Activated naive CD8-positive, alpha-beta T cell (primary cell): ENCODE results near the gene HILPDA.
"Not testable (repeated sequence)": the region's sequence is repeated elsewhere in the genome, so short reads cannot be mapped to it uniquely, and the experiment has no call there.

ENCODE experiments used
- H3K27ac Mint-ChIP-seq: one replicate; pipeline ENCODE4 v1.8.0; 2021; ENCODE audit warnings: mixed read lengths
- H3K27me3 Mint-ChIP-seq: one replicate; pipeline ENCODE4 v1.8.0; 2021; ENCODE audit warnings: mixed read lengths
- H3K36me3 Mint-ChIP-seq: one replicate; pipeline ENCODE4 v1.8.0; 2021; ENCODE audit warnings: mixed read lengths
- H3K4me1 Mint-ChIP-seq: one replicate; pipeline ENCODE4 v1.8.0; 2021; ENCODE audit warnings: low read depth, mixed read lengths
- H3K4me3 Mint-ChIP-seq: one replicate; pipeline ENCODE4 v1.8.0; 2021; ENCODE audit warnings: mild to moderate bottlenecking, mixed read lengths
- H3K9me3 Mint-ChIP-seq: one replicate; pipeline ENCODE4 v1.8.0; 2021; ENCODE audit warnings: low read depth, mixed read lengths

HILPDA gene

DNA sequence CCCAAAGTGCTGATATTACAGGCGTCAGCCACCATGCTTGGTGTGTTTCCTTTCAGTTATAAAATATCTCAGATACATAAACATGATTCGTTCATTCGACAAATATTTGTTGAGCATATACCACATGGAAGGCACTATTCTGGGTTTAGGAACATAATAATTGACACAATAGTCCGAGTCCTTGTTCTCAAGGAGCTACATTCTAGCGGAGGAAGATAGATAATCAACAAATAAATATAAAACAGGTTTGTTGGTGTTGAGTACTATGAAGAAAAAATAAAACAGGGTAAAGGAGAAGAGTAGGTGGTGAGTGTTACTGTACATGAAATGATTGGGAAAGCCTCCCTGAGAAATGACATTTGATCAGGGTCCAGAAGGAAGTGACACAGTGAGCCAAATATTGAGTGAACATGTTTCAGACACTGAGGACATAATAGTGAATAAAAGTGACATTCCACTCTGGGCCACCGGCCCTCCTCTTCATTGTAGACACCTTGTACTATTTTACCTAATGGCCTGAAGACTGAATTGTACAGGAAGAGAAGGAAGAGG, 6.9 kb upstream of the HILPDA start:
- Mint-ChIP-seq H3K9me3 (no peaks in the 10 kb centered on the region), H3K27ac (no peak overlapping the region), H3K4me3 (no peak overlapping the region)

DNA sequence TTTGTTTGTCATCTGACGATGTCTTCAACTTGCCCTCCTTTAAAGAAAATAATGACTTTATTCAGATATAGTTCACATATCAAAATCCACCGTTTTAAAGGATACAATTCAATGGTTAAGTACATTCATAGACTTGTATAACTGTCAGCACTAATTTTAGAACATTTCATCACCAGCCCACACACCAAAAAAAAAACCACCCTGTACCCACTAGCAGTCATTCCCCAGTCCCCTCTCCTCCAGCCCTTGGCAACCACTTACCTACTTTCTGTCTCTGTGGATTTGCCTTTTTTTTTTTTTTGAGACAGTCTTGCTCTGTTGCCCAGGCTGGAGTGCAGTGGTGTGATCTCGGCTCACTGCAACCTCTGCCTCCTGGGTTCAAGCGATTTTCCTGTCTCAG, 5.3 kb upstream of the HILPDA start:
- no peaks in the 10 kb centered on the region for H3K9me3 Mint-ChIP-seq
- no peak overlapping the region for H3K4me3 Mint-ChIP-seq
- peaks cover 28% of the 10 kb centered on the region for H3K4me1 Mint-ChIP-seq

More for the DNA sequence above, 6.9 kb upstream of the HILPDA start:
- peaks cover 22% of the 10 kb centered on the region for H3K4me1 Mint-ChIP-seq
- no peaks in the 10 kb centered on the region for H3K27me3 Mint-ChIP-seq
- H3K36me3 Mint-ChIP-seq: no peaks in the 10 kb centered on the region

DNA sequence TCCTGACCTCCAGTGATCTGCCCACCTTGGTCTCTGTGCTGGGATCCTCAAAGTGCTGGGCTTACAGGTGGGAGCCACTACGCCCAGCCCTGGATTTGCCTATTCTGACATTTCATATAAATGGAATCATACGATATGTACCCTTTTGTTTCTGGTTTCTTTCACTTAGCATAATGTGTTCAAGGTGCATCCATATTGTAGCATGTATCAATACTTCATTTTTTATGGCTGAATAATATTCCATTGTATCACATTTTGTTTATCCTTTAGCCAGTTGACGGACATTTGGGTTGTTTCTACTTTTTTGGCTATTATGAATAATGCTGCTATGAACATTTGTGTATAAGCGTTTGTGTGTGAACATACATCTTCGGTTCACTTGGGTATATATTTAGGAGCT, 4.8 kb upstream of the HILPDA start:
- H3K4me1 Mint-ChIP-seq: peaks cover 29% of the 10 kb centered on the region
- no peak overlapping the region for H3K27ac Mint-ChIP-seq

More for the DNA sequence above, 5.3 kb upstream of the HILPDA start:
- no peaks in the 10 kb centered on the region for H3K27me3 Mint-ChIP-seq
- peak overlapping the region; percentile 43 for H3K27ac Mint-ChIP-seq
- H3K36me3 Mint-ChIP-seq: no peaks in the 10 kb centered on the region

DNA sequence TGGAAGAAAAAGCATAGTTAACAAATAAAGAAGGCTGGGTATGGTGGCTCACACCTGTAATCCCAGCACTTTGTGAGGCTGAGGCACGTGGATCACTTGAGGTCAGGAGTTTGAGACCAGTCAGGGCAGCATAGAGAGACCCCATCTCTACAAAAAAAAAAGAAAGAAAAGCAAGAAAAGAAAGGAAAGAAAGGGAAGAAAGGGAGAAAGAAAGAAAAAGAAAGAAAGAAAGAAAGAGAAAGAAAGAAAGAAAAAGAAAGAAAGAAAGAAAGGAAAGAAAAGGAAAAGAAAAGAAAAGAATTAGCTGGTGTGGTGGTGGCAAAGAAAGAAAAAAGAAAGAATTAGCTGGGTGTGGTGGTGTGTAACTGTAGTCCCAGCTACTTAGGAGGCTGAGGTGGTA, 3.1 kb upstream of the HILPDA start:
- Mint-ChIP-seq H3K27ac (peak overlapping the region; percentile 30), H3K4me1 (peaks cover 34% of the 10 kb centered on the region), H3K36me3 (peaks cover 3% of the 10 kb centered on the region), H3K4me3 (no peak overlapping the region), H3K27me3 (no peaks in the 10 kb centered on the region), H3K9me3 (no peaks in the 10 kb centered on the region)

More for the DNA sequence above, 4.8 kb upstream of the HILPDA start:
- Mint-ChIP-seq H3K36me3 (no peaks in the 10 kb centered on the region), H3K4me3 (no peak overlapping the region), H3K27me3 (no peaks in the 10 kb centered on the region), H3K9me3 (no peaks in the 10 kb centered on the region)

DNA sequence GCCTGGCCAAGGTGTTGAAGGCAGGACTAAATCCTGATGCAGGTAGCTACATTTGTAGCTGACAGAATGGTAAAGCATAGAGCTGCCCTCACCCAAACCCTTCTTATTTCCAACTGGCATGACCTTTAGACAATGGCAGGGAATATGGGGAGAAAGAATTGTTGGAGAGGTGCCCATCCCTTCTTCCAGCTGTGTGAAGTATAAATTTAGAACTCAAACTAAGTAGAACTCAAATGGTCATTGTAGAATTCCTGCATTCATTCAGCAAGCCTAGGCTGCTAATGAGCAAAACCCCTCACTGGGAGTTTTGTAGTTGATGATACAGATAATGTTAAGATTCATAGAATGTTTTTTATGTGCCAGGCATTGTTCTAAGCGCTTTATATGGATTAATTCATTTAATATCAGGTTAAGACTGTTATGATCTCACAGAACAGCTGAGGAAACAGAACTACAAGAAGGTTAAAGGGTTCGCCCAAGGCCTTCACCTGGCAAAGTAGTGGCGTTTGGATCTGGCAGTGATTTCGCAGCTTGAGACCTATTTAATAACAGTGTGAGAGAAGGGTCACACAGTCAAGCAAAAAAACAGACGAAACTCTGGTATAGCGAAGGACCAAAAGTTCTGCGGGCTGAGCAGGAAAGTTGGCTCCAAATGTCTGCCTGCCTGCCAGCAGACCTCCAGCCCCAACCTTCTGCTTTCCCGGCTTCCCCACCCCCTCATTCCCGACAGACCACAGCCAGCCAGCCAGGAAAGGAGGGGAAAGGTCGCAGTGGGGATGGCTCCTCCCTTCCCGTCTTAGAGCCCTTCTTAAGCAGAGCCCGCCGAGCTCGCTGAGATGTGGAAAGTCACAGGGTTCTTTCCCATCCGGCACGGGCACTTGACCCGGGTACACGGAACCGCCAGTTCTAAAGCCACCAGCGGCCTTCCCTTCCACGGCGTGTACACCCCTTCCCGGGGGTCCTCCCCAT, 1.6 kb upstream of the HILPDA start:
- no peaks in the 10 kb centered on the region for H3K9me3 Mint-ChIP-seq
- H3K27me3 Mint-ChIP-seq: no peaks in the 10 kb centered on the region
- peaks cover 8% of the 10 kb centered on the region for H3K36me3 Mint-ChIP-seq
- H3K4me3 Mint-ChIP-seq: peak overlapping the region; percentile 3
- peaks cover 43% of the 10 kb centered on the region for H3K4me1 Mint-ChIP-seq
- H3K27ac Mint-ChIP-seq: peak overlapping the region; percentile 16

DNA sequence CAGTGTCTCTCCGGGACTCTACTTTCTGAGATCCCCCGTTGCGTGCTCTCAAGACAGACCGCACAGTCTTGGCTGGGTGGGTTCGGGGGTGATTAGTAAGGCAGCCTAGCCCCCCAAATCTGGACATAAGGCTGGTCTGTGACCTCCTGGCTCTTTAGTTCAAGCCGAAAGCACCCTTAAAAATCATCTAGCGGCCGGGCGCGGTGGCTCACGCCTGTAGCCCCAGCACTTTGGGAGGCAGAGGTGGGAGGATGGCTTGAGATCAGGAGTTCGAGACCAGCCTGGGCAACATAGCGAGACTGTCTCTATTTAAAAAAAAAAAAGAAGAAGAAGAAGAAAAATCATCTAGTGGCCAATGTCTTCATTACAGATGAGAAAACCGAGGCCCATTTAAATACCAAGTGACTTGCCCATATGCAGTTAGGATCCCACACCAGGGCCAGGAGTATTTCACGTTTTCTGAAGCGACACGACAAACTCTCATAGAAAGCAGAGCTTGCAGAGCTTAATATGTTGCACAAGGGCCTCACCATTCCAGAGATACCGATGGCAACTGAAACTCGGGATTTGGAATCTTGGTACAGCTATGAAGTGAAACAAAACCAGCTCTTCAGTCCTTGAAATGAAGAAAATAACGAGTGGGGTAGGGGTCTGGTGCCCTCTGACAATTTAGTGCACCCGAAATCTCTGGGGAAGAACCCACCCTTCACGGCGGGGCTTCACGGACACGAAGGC, 703 bp upstream of the HILPDA start:
- H3K4me1 Mint-ChIP-seq: peaks cover 51% of the 10 kb centered on the region
- H3K4me3 Mint-ChIP-seq: peak overlapping the region; percentile 95

DNA sequence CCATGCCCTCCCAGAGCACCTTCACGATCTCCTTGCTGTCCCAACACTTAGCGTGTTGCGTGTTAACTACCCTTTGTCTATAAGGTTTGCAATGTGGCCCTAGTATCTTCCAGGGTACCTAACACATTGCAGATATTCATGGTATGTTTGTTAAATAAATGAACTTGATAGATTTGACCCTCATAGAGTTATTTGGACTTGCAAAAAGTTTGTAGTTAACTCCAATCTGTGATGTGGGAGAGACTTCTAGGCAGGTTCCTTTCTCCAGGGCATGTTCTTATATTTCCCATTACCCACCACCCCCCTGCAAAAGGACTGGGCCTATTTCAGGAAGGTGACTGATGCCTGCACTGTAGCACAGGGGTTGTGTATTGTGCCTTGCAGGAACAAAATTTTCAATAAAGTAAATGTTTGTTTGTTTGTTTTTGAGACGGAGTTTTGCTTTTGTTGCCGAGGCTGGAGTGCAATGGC, 612 bp downstream of the HILPDA start:
- Mint-ChIP-seq H3K36me3 (peaks cover 8% of the 10 kb centered on the region), H3K27ac (peak overlapping the region; percentile 89), H3K4me1 (peaks cover 47% of the 10 kb centered on the region), H3K4me3 (peak overlapping the region; percentile 95), H3K27me3 (no peaks in the 10 kb centered on the region), H3K9me3 (no peaks in the 10 kb centered on the region)

More for the DNA sequence above, 703 bp upstream of the HILPDA start:
- H3K9me3 Mint-ChIP-seq: no peaks in the 10 kb centered on the region
- H3K36me3 Mint-ChIP-seq: peaks cover 8% of the 10 kb centered on the region
- no peaks in the 10 kb centered on the region for H3K27me3 Mint-ChIP-seq
- peak overlapping the region; percentile 99 for H3K27ac Mint-ChIP-seq

DNA sequence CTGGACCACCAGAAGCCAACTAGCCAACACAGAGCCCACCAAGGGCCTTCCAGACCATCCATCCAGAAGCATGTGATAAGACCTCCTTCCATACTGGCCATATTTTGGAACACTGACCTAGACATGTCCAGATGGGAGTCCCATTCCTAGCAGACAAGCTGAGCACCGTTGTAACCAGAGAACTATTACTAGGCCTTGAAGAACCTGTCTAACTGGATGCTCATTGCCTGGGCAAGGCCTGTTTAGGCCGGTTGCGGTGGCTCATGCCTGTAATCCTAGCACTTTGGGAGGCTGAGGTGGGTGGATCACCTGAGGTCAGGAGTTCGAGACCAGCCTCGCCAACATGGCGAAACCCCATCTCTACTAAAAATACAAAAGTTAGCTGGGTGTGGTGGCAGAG, 1.7 kb downstream of the HILPDA start:
- not testable (repeated sequence) for H3K27ac Mint-ChIP-seq, H3K36me3 Mint-ChIP-seq, H3K27me3 Mint-ChIP-seq, H3K9me3 Mint-ChIP-seq
- peaks cover 36% of the 10 kb centered on the region for H3K4me1 Mint-ChIP-seq
- H3K4me3 Mint-ChIP-seq: peak overlapping the region; percentile 95

DNA sequence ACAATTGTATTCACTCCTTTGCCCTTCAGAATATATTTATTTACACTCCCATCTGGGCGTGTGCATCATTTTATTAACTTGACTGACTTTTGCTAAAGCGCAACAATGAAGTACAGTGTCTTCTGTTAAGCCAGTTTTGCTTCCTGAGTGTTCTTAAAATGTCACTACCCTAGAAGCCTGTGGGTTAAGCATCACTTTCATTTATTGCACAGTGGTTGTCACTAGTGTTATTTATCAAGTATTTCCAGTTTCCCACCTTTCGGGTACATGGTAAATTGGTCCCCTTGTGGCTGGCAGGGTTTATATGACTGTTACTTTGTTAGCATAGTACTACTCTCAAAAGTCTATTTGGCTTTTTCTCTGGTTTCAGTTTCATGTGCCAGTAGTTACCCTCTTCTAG, 3.3 kb downstream of the HILPDA start:
- H3K27ac Mint-ChIP-seq: peak overlapping the region; percentile 98
- peak overlapping the region; percentile 95 for H3K4me3 Mint-ChIP-seq
- no peaks in the 10 kb centered on the region for H3K9me3 Mint-ChIP-seq
- H3K36me3 Mint-ChIP-seq: peaks cover 8% of the 10 kb centered on the region
- no peaks in the 10 kb centered on the region for H3K27me3 Mint-ChIP-seq
- H3K4me1 Mint-ChIP-seq: peaks cover 34% of the 10 kb centered on the region

DNA sequence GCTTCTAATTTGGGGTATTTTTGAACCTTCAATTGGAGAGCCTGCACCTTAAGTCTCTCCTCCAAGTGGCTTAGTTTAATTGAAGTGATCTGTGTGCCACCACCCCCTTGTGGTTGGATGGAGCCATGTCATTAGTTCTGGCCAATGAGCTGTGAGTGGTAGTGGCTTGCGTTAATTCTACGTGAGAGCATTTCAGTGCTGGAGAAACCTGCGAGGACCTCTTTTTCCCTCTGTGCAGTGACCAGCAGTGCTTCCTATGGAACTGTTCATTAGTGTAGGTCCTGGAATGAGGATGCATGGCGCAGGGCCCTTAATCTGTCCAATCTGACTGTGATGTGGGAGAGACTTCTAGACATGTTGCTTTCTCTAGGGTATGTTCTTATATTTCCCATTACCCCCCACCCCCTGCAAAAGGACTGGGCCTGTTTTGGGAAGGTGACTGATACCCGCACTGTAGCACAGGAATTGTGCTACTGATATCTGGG, 3.8 kb downstream of the HILPDA start:
- no peaks in the 10 kb centered on the region for H3K9me3 Mint-ChIP-seq
- peak overlapping the region; percentile 81 for H3K27ac Mint-ChIP-seq
- H3K4me3 Mint-ChIP-seq: peak overlapping the region; percentile 46
- no peaks in the 10 kb centered on the region for H3K27me3 Mint-ChIP-seq
- H3K4me1 Mint-ChIP-seq: peaks cover 34% of the 10 kb centered on the region
- peaks cover 8% of the 10 kb centered on the region for H3K36me3 Mint-ChIP-seq

DNA sequence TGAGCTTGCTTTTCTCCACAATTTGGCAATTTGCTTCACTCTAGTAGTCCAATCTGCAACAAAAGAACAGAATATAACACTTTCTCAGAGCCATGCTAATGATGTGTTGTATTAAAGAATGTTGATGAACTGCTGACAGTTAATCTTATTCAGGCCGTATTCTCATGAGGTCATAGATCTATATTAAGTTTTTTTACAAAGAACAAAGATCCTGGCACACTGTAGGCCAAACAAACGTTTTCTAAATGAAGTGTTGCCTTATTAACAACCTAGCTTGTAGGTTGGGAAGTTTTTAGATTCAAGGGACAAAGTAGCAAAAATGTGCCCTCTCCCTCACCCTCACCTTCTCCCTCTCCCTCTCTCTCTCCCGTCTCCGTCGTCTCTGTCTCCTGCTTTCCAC, 6.8 kb downstream of the HILPDA start:
- Mint-ChIP-seq H3K4me3 (no peak overlapping the region), H3K36me3 (peaks cover 6% of the 10 kb centered on the region), H3K9me3 (no peaks in the 10 kb centered on the region), H3K27ac (no peak overlapping the region), H3K4me1 (peaks cover 22% of the 10 kb centered on the region), H3K27me3 (no peaks in the 10 kb centered on the region)

DNA sequence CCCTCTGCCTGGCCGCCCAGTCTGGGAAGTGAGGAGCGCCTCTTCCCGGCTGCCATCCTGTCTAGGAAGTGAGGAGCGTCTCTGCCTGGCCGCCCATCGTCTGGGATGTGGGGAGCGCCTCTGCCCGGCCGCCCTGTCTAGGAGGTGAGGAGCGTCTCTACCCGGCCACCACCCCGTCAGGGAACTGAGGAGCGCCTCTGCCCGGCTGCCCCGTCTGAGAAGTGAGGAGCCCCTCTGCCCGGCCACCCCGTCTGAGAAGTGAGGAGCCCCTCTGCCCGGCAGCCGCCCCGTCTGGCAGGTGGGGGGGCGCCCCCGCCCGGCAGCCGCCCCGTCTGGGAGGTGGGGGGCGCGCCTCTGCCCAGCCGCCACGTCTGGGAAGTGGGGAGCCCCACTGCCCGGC, 7.7 kb downstream of the HILPDA start:
- peaks cover 16% of the 10 kb centered on the region for H3K4me1 Mint-ChIP-seq
- not testable (repeated sequence) for H3K36me3 Mint-ChIP-seq, H3K4me3 Mint-ChIP-seq, H3K27me3 Mint-ChIP-seq, H3K27ac Mint-ChIP-seq, H3K9me3 Mint-ChIP-seq

DNA sequence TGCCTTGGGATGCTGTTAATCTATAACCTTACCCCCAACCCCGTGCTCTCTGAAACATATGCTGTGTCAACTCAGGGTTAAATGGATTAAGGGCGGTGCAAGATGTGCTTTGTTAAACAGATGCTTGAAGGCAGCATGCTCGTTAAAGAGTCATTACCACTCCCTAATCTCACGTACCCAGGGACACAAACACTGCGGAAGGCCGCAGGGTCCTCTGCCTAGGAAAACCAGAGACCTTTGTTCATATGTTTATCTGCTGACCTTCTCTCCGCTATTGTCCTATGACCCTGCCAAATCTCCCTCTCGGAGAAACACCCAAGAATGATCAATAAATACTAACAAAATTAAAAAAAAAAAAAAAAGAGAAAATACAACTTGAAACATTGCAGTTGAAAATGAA, 8.3 kb downstream of the HILPDA start:
- not testable (repeated sequence) for H3K27me3 Mint-ChIP-seq, H3K27ac Mint-ChIP-seq, H3K36me3 Mint-ChIP-seq, H3K4me3 Mint-ChIP-seq, H3K9me3 Mint-ChIP-seq
- peaks cover 10% of the 10 kb centered on the region for H3K4me1 Mint-ChIP-seq

DNA sequence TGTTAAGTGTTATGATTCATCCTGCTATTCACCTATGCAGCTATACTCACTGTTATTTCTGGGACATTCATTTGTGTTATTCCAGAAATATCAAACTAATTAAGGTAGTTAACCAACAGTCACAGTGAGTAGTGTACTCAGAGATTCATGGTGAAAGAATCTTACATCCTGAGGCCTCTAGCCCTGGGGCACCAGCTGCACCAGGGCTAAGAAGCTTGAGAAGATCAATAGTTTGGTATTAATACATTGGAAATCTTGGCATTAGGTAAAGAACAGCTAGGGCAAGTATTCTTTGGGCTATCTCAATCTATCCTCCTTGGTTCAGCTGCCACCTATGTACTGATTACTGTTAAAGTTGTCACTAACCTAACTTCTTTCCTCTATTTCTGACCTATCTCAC, 11.2 kb downstream of the HILPDA start:
- H3K9me3 Mint-ChIP-seq, H3K36me3 Mint-ChIP-seq, H3K27me3 Mint-ChIP-seq, H3K4me1 Mint-ChIP-seq, H3K27ac Mint-ChIP-seq, H3K4me3 Mint-ChIP-seq: not testable (repeated sequence)
